HG02623 (cell line): Measurements from ENCODE around the gene BARHL1.

Source experiments
- ATAC-seq: cut with Tn5 transposase; IDR thresholded peaks from one replicate; pipeline ENCODE4 v1.9.1; 2021; ENCODE audit warnings: moderate library complexity; ENCODE audit not compliant: unreplicated experiment

BARHL1 gene

GRCh38 chr9:132582276-132582785, at the start of gene BARHL1:
TSS of gene BARHL1 (plus strand) at chr9:132582606. CDS start at chr9:132582798, 192 bp downstream.
- ATAC-seq, result no peak

DNA sequence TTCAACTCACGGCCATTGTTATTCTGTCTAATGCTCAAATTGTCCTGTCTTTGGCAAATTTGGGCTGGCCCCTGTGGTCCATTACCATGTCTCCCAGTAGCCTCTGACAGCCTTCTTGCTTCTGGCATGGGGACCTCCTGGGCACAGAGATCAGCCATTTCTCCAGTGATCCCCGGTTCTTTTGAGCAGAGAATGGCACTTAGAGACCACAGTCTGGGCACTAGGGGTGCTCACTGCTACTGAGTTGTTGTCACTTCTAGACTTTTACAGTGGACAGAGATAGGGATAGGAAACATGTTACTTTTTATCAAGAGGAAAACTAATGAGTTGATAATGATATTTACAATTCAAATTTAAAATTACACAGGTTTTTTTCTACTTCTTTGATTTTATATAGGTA, 47.6 kb upstream of the BARHL1 start:
- ATAC-seq, result no peak

GRCh38 chr9:132536124-132536523, 46.3 kb upstream of the BARHL1 start:
- ATAC-seq, result no peak

- ATAC-seq, result no peak
Observed at GRCh38 chr9:132537352-132537751, 45.1 kb upstream of the BARHL1 start.

DNA sequence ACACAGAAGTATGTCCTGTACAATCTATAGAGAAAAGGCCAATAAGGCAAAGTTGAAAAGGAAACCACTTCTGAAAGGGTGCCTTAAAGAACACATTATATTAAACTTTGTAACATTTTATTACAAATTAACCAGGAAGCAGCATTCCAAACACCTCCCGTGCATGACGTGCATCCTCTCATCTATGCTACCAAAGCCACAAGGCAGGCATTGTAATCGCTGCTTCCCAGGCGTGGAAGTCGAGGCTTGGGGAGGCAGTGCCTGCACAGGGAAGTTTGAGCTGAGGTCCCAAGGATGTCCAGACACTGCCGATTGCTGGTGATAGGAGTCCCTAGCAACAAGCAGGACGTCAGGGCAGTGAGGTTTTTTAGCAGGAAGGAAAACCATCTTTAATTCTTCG, 44.3 kb upstream of the BARHL1 start:
- ATAC-seq, result no peak

- ATAC-seq, result no peak
Observed at GRCh38 chr9:132539096-132539495, 43.3 kb upstream of the BARHL1 start.

DNA sequence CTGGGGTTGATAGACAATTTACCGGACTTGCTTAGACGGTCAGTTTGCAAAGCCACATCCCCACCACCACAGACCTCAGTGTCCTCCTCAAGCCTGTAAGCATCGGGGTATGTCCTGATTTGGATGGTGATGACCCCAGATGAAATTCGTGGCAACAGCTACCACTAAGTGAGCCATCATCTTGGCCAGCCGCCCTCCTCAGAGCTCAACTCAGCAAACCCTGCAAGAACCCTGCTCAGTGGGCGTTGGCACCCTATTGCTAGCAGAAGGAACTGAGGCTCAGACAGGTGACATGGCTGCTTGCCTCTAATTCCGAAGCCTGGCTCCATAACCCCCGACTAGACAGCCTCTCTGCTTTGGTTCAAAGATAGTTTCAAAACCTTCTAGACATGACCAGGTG, 41.4 kb upstream of the BARHL1 start:
- ATAC-seq, result no peak

DNA sequence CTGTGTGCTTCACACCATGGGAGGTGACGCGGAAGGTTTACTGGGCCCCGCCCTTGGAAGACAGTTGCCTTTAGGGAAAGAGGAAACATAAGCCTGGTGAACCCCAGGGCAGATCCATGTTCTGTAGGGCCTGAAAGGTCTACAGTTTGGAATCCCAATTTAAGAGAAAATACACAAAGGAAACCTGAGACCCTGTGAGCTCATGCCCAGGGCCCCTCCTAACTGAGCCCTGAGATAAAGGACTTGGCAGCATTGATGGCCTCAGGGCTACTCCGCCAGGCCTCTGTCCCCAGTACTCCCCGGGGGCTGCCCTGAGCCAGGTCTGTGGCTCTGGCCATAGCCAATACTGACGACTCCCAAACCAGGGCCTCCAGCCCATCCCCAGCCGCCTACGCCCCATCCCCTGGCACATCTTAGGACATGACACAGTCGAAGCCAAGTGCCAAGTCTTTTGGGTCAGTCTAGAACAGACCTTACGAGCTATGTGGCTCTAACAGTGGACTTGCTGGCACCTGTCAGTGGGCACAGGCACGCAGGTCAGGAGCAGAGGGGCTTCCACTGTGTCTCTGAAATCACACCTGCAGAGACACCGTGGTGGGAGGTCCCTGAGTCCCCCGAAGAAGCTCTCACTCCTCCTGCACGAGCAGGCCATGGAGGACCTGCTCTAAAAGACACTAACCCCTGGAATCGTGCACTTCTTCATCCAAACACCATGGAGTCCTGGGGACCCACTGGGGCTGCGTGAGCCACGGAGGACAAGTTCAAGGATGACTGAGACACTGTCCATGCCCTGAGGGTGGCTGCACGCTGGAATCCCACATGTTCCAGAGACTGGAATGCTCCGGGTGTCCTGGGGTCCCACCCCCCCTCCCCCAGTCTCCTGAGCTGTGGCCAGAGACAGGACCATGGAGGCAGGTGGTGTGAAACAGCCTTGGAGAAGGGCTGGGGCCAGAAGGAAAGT, 40.3 kb upstream of the BARHL1 start:
- no peak for ATAC-seq

DNA sequence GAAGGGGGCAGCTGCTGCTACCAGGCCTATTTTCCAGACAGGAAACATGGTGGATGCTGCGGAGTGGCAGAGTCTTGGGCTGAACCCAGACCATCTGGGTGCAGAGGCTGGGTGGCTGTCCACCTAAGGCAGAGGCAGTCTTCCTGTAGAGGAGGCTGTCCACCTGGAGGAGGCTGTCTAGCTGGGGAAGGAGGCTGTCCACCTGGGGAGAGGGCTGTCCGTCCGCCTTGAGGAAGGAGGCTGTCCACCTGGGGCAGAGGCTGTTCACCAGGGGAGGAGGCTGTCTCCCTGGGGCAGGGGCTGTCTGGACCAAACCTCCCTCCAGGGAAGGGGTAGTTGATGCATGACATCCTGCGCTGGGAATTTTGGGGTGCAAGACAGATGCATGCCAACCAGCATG, 39.2 kb upstream of the BARHL1 start:
- no peak for ATAC-seq

DNA sequence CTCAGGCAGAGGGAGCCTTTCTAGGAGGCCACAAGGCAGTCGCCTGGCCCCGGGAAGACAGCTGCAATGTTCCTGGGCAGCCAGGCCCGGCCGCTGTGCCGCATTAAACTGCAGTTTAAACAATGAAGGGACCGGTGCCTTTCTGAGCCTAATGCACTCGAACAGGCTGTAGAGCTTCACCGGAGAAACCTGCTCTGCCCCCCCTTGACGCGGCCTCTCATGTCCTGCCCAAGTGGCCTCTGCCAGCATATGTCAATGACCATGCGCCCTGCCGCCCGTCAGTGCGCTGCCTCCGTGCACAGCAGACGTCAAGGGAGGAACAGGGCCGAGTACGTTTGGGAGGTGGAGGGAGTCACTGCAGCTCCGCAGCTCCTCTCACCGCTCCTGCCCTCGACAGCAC, 38.4 kb upstream of the BARHL1 start:
- ATAC-seq, result no peak

DNA sequence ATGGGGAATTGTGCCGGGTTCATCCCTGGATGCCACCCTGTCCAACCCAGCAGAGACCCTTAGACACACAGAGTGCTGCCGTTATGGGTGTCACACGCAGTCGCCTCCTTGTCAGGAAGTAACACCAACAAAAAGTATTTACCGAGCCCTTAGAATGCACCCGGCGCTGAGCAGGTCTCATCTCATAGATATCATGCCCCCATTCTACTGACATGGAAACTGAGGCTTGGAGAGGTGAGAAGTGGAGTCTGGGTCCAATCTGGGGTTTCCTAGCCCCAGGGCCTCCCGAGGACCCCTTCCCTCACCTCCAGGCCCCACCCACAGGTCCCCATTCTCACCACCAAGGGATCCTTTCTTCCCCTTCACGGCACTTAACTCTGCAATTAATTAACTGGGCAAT, 36.8 kb upstream of the BARHL1 start:
- no peak for ATAC-seq

DNA sequence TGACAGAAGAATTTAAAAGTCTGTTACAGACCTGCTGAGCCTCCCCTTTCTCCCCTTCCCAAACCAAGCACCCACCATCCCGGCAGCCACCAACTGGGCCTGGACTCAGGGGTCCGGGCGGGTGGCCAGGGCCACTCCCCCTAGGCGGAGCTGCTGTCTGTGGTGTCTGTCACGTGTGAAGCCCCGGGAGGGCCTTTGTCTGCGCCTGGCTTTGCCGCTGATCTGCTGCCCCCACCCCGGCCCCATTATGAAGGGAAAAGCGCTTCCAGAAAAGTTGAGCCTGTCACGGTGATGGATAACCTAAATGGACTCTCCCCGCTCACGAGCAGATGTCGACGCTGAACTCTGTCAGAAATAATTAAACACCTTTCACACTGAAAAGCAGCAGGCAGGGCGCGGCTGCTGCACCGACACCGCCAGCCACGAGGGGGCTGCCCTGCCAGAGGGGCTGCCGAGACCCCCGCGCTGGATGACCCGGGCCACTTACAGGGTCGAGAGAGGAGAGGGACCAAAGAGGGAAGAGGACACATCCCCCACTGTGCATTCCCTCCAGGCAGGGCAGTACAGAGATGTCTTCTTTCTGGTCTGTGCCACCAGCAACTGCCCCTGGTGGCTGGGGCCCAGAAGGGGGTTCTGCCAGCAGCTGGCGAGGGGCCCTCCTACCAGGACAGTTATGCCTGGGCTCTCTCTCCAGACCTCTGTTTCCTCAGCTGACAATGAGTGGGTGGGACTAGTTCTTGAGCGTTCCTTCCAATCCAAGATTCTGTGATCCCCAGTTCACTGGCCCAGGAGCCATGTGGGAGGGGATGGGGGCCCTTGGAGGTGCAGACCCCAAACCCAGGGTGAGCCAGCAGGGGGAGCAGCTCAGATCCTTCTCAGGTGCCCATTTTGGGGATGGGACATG, 36.0 kb upstream of the BARHL1 start:
- ATAC-seq, result no peak

GRCh38 chr9:132547052-132547431, 35.4 kb upstream of the BARHL1 start:
- ATAC-seq, result no peak

DNA sequence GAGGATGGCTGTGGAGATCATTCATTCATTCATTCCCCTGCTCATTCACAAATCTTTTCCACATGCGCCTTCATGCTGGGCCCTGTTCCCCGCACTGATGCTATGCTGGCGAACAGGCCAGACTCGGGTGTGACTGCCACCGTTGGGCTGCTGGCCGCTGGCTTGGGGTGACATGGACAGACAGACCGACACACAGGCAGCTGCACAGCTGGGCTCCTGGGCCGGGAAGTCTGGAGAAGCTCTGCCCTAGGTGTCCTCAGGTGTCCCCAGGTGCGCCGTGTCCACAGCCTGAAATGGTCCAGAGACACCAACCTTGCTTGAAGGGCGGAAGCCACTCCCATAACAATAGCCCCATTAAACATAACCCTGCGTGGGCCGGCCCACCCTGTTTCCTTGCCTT, 35.0 kb upstream of the BARHL1 start:
- no peak for ATAC-seq

DNA sequence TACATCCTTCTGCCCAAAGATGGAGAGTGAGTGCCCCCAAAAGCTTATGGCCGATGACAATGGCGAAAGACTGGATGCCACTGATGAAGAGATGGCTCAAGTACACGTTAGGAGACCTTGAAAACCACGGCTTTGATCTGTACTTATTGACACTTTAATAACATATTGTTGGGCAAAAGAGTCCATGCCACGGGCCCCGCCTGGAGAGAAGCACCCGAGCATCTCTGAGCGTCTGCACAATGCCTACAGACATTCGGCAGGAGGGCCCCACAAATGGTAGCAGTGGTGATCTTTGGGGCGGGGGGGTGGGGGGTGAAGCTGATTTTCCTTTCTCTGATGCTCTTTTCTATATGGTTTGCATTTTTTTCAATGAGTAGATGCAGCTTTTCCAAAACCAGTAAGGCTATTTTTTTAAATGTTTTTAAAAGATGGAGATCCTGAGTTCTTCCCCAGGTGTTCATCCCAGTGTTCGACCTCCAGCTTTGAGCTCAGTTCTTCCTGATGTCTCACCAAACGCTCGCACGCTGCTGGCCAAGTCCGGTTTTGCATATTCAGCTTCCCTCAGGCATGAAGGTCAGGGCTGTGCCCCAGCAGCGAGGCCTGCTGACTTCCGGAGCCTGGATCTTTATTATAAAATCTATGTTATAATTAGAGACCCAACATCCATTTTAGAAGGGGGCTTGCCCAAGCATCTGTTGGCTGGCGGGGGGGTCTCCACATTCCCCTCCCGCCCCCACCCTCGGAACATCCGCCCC, 34.3 kb upstream of the BARHL1 start:
- no peak for ATAC-seq

GRCh38 chr9:132548751-132549640, 33.4 kb upstream of the BARHL1 start:
- ATAC-seq, result no peak

DNA sequence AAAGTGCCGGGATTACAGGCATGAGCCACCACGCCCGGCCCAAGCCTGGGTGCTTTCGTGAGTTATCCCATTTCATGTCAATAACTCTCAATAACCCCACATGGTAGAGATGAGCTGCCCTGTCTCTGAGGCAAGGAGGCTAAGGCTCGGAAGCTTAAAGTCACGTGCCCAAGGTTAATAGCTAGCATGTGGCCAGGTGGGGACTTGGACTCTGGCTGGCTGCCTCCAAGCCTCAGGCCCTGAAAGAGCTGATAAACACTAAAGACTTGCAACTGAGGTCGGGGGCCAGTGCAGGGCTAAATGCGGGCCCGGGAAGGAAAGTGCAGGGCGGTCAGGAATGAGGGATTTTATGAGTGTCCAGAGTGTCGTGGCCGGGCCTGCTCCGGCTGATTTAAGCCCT, 30.9 kb upstream of the BARHL1 start:
- ATAC-seq, result no peak

GRCh38 chr9:132552041-132552440, 30.4 kb upstream of the BARHL1 start:
- no peak for ATAC-seq

DNA sequence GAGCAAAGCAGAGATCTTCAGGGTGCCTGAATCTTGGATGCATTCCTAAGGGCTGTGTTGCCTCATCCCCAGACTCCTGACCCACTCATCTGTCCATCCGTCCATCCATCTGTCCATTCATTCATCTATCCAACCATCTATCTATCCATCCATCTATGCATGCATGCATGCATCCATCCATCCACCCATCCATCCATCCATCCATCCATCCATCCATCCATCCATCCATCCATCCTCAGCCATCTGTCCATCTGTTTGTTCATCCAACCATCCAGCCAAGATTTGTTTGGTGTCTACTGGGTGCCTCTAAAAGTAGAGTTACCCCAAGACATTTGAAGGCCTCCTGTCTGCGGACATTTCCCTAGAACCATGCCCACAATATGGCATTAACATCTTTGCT, 27.7 kb upstream of the BARHL1 start:
- ATAC-seq, result no peak

DNA sequence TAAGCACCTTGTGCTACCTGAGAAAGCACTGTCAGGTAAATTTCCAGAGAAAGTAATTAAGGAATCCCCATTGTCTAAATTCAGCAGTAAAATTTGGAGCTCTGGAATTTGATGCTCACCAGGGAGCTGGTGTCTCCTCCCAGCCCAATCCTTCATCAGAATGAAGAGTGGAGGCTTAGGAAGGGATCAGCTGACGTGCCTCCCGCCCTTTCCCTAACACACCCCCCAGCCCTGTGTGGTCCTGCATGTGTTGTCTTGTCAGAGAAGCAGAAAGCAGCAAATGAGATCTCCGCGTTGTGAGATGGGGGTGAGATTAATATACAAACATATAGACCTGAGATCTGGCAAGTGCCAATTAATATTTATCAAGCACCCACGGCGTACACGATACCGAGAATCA, 26.9 kb upstream of the BARHL1 start:
- no peak for ATAC-seq
